Dedifferentiated amniotic fluid mesenchymal stem cell (primary cell): ENCODE results near the gene CCL2.

ENCODE experiments used
- DNase-seq: peaks from one replicate; pipeline ENCODE4 v3.0.0-alpha.2; 2016; ENCODE audit errors: extremely low spot score

CCL2 gene

GRCh38 chr17:34241062-34241461 lies 14.0 kb upstream of the CCL2 start:
- DNase-seq = no peak

GRCh38 chr17:34242587-34243363 lies 12.3 kb upstream of the CCL2 start:
- no peak for DNase-seq

DNA sequence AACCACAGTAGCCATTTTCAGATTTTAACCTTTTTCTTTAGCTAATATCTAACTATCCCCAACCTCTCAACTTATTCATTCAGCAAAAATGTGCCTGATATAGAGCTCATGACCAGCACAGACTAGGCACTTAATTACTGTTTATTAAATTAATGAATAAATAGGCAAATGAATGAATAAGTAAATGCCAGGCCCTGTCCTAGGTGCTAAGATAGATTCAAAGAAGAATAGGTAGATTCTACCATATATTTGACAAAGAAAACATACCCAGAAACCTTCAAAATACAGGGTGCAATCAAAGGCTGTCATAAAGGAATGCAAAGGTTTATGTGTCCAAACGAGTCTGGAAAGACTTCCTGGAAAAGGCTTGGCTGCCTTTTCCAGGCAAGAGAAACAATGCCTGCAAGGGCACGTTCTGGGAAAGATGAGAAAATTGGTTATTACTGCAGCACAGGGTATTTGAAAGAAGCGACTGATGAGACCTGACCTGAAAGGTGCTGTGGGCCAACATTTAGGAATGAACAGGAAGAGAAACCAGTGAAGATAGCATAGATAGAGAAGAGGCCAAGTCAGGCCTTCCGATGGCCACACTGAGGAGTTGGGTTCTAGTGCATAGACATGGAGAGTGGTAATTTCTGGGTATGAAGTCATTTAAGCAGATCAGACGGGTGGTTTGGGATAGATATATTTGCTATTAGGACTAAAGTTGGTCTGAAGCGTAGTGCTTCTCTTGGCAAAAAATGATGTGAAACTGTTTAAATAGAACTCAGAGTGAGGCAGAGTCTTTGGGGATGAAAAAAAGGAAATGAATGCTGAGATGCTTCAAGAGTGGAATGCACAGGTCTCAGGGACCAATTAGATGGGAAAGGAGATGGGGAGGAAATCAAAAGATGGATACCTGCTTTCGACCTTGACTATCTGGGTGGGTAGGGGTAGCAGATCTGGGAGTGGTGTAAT lies 11.4 kb upstream of the CCL2 start:
- no peak for DNase-seq

DNA sequence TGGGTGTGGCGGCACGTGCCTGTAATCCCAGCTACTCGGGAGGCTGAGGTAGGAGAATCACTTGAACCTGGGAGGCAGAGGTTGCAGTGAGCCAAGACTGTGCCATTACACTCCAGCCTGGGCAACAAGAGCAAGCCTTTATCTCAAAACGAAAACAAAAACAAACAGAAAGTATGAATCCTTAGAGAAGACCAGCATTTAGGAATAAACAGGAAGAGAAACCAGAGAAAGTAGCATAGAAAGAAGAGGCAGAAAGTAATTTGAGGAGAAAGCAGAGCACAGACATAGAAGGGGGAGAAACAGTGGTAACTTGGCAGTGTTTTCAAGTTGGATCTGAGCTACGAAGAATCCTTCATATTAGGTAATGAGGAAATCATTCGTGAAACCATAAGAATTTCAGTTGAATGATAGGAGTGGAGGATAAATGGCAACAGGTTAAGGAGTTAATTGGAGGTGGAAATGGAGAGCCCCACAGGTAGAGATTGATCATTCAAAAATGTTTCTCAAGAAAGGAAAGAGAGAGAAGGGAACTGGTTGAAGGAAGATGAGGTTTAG lies 9.7 kb upstream of the CCL2 start:
- DNase-seq = no peak

DNA sequence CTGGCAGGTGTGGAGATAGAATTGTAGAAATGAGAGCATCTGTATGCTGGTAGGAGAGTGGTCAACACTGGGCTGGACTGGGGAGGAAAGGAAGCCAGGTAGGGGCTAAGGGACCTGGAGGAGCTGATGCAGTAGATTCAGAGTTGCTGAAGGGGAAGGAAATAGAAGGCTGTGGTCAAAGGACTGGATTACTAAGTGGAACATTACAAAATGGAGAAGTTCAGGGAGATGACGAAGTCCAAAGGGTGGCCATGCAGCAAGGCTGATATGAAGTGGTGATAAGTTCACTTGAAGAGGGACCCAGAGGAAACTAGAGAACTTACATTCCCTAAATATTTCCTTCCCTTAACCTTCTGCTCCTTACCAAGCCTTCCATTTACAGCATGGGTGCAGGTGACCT lies 8.6 kb upstream of the CCL2 start:
- no peak for DNase-seq

GRCh38 chr17:34246881-34247280 lies 8.2 kb upstream of the CCL2 start:
- DNase-seq = no peak

- DNase-seq = peak; percentile 26
These were observed 6.5 kb upstream of the CCL2 start for GRCh38 chr17:34248511-34249024.

- DNase-seq = no peak
These were observed 6.0 kb upstream of the CCL2 start for GRCh38 chr17:34249061-34249460.

- DNase-seq = no peak
These were observed 5.6 kb upstream of the CCL2 start for GRCh38 chr17:34249478-34249877.

GRCh38 chr17:34251186-34251585 lies 3.9 kb upstream of the CCL2 start:
- no peak for DNase-seq

GRCh38 chr17:34252095-34252443 lies 3.0 kb upstream of the CCL2 start:
- DNase-seq = no peak

DNA sequence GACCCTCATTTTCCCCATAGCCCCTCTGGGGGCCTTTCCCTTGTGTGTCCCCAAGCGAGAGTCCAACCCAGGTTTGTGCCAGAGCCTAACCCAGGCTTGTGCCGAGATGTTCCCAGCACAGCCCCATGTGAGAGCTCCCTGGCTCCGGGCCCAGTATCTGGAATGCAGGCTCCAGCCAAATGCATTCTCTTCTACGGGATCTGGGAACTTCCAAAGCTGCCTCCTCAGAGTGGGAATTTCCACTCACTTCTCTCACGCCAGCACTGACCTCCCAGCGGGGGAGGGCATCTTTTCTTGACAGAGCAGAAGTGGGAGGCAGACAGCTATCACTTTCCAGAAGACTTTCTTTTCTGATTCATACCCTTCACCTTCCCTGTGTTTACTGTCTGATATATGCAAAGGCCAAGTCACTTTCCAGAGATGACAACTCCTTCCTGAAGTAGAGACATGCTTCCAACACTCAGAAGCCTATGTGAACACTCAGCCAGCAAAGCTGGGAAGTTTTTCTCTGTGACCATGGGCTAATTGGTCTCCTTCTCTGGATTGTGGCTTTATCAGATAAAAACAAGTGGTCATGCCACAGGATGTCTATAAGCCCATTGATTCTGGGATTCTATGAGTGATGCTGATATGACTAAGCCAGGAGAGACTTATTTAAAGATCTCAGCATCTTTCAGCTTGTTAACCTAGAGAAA lies 2.5 kb upstream of the CCL2 start:
- DNase-seq = peak; percentile 83

- DNase-seq = no peak
These were observed 2.0 kb upstream of the CCL2 start for GRCh38 chr17:34253139-34253525.

GRCh38 chr17:34254146-34254545 lies 939 bp upstream of the CCL2 start:
- DNase-seq = peak; percentile 54

- no peak for DNase-seq
These were observed 272 bp downstream of the CCL2 start for GRCh38 chr17:34255381-34255732.

DNA sequence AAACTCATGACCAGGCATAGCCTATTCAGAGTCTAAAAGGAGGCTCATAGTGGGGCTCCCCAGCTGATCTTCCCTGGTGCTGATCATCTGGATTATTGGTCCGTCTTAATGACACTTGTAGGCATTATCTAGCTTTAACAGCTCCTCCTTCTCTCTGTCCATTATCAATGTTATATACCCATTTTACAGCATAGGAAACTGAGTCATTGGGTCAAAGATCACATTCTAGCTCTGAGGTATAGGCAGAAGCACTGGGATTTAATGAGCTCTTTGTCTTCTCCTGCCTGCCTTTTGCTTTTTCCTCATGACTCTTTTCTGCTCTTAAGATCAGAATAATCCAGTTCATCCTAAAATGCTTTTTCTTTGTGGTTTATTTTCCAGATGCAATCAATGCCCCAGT lies 756 bp downstream of the CCL2 start:
- no peak for DNase-seq

DNA sequence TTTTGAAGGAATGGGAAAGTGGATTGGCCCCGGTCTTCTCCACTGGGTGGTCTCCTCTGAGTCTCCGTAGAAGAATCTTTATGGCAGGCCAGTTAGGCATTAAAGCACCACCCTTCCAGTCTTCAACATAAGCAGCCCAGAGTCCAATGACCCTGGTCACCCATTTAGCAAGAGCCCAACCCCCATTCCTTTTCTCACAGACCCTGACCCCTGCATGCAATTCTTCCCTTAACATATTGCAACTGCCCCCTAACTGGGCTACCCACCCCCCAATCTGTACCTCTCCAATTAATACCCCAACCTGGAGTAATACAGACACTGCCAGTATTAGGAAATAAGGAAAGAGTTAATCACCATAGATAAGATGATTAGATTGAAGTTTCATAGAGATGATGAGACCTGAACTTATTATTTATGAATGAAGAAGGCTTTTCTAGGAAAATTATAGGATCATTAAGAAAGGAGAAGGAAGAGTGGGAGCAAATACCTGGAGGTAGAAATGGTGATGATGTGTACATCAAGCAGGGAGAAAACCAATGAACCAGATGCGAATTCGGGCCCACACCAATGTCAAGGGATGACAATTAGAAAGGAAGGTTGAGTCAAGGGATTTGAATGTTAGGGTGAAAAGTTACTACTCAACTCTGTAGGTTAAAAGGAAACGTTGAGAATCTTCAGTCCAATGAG lies 2.4 kb downstream of the CCL2 start:
- DNase-seq = no peak

DNA sequence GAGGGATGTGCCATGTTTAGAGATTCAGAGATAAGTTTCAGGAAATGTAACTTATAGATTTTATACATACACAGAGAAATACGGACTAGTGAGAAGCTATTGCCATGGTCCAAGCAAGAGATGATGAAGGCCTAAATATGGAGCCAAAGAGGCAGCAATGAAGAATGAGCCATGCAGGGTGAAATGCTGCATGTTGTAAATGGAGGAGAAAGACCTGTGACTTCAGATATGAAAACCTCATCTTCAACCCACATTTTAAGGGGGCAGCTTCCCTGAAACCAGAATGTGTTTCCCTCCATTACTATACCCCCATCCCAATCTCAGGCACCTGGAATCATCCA lies 2.9 kb downstream of the CCL2 start:
- DNase-seq = no peak

DNA sequence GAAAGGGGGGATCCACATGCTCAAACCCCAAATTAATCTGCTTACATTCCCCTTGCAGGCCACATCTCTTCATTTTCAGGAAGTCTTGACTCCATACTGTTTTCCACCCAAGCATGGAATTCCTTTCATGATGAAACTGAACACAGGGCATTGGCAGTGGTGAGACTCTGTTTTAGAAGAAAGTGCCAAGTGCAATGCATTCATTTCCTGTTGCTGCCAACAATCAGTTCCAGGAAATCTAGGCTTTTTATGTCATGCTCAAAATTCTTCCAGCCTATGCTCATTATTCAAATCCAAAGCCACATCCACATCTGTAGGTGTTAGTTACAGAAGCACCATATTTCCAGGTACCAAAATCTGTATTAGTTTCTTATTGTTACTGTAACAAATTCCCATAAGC lies 4.1 kb downstream of the CCL2 start:
- peak; percentile 45 for DNase-seq

GRCh38 chr17:34260861-34261260 lies 5.8 kb downstream of the CCL2 start:
- DNase-seq = no peak

DNA sequence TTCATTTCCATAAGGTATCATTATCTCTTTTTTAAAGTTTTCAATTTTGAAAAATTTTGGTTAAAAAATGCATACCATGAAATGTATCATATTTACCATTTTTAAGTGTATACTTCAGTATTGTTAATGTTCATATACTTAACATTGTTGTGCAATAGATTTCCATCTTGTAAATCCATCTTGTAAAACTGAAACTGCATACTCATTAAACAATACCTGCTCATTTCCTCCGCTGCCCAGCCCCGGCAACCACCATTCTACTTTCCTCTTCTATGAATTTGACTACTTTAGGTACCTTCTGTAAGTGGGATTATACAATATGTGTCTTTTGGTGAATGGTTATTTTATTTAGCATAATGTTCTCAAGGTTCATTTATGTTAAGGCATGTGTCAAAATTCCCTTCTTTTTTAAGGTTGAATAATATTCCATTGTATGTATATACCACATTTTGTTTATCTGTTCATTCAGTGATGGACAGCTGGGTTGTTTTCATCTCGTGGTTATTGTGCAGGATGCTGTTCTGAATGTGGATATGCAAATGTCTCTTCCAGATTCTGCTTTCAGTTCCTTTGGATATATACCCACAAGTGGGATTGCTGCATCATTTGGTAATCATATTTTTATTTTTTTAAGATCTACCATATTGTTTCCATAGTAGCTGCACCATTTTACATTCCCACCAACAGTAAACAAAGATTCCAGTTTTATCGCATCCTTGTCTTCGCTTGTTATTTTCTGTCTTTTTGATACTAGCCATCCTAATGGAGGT lies 6.7 kb downstream of the CCL2 start:
- DNase-seq = no peak
